Fibroblast of villous mesenchyme (primary cell): ENCODE measurements around the gene RABGAP1. TPM values are rescaled to one million over a fixed set of nuclear protein-coding genes. Genes with fewer than 3 reads are reported as not detected.
A peak's percentile ranks its signal among the peaks of the same experiment; 100 is the strongest.

Source experiments
- DNase-seq: peaks from one replicate; pipeline ENCODE4 v3.0.0-alpha.2; 2010; ENCODE audit warnings: low read depth
- H3K4me3 ChIP-seq: 2 replicates; pipeline ENCODE4 v1.5.1; 2011; ENCODE audit warnings: low read depth, mild to moderate bottlenecking, low read length
- total RNA-seq: library from RNA; depleted of rRNA; stranded (reverse); fragments of >200 nt; gene quantifications from 2 replicates; pipeline ENCODE4 v1.2.3, GENCODE V29; 2012
- TF ChIP-seq, protein P1 (sequence below): IDR thresholded peaks from 2 replicates; pipeline ENCODE4 v1.5.1; 2012; ENCODE audit warnings: low read depth, mild to moderate bottlenecking, low read length; ENCODE audit not compliant: insufficient read depth

RABGAP1 gene
- total RNA-seq, 1 donor: 60.9 TPM

DNA sequence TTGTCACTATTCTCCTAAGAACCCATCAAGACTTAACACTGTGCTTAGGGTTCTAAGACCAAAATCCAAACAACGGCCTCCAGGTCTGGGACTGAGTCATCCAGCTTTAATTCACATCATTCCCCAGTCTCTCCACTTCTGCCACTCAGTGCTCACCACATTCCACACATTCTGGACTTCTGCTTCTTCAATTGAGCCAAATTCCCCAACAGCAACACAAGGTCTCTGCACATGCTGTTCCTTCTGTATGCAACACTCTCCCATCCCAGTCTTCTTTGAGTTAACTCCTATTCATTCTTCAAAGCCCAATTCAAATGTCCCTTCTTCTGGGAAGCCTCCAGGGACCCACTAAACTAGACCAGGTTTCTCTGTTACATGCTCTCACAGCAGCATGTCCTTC is 190.4 kb downstream of the RABGAP1 start:
- no peak overlapping the region for H3K4me3 ChIP-seq
- peak; percentile 26 for DNase-seq
- TF ChIP-seq, protein P1, sequence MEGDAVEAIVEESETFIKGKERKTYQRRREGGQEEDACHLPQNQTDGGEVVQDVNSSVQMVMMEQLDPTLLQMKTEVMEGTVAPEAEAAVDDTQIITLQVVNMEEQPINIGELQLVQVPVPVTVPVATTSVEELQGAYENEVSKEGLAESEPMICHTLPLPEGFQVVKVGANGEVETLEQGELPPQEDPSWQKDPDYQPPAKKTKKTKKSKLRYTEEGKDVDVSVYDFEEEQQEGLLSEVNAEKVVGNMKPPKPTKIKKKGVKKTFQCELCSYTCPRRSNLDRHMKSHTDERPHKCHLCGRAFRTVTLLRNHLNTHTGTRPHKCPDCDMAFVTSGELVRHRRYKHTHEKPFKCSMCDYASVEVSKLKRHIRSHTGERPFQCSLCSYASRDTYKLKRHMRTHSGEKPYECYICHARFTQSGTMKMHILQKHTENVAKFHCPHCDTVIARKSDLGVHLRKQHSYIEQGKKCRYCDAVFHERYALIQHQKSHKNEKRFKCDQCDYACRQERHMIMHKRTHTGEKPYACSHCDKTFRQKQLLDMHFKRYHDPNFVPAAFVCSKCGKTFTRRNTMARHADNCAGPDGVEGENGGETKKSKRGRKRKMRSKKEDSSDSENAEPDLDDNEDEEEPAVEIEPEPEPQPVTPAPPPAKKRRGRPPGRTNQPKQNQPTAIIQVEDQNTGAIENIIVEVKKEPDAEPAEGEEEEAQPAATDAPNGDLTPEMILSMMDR: no peak

DNA sequence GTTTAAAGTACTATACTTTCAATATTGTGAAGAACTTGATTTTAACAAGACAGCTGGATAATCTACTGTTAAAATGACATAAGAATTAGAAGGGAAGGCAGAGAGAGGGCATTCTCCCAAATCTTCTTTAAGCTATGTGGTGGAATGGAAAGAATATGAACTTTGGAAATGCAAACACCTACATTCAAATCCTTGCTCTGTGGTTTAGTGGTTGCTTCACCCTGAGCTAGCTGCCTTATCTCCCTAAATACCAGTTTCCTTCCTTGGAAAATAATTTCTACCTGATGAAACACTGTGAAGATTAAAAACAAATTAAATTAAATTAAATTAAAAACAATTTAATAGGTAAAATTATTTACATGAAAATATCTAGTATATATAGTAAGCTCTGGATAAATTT is 191.2 kb downstream of the RABGAP1 start:
- no peak for DNase-seq
- TF ChIP-seq, protein P1: no peak
- H3K4me3 ChIP-seq: no peak overlapping the region

DNA sequence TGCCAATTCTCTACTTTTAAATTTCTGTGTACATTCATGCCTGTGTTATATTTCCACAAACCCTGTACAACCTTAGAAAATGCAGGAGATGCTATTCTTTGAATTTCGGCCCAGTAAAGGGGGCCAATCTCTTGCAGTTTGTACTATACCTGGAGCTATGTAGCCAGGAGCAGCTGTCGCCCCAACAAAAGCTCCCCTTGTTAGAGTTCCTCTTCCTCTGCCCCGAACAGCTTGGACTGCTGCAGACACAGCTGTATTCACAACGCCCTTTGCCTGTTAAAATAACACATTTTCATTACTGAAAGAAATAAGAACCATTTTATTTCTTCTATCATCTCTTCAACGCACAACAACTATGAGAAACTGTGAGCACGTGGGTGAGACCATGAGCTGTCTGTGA is 191.9 kb downstream of the RABGAP1 start:
- no peak overlapping the region for H3K4me3 ChIP-seq
- no peak for DNase-seq
- TF ChIP-seq, protein P1: no peak

DNA sequence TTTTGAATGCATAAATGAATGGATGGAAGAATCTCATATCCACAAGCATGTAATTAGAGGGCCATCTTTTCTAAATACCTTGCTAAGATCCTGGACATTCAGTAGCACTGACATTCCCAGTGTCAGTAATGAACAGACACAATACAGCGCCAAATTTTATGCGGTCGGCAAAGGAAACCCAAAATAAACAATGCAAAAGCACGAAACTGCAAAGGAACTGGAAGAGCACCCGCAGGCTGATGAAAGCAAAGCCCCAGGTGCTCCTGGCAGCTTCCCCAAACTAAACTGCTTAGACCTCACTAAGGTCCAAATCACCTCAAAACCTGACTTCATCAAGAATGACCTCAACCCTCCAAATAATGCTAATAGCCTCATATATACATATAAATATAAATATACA is 194.6 kb downstream of the RABGAP1 start:
- TF ChIP-seq, protein P1: no peak
- no peak for DNase-seq
- no peak overlapping the region for H3K4me3 ChIP-seq

DNA sequence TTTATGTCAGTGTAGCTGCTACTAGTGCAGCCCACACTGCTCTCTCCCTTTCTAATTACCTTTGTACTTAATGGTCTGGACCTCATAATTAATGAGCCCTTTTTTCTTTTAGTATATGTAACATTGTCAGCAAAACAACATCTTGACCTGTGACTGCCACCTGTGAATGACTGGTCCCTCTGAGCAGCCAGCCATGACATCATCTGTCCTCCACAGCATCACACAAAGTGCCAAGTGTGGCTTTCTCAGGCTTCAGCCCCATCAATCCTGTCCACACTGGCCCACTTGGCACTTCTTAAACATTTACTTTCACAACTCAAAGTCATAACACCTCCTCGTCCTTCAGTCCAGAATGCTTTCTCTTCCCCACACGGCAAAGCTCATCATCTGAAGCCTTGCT is 197.3 kb downstream of the RABGAP1 start:
- DNase-seq: no peak
- TF ChIP-seq, protein P1: no peak

DNA sequence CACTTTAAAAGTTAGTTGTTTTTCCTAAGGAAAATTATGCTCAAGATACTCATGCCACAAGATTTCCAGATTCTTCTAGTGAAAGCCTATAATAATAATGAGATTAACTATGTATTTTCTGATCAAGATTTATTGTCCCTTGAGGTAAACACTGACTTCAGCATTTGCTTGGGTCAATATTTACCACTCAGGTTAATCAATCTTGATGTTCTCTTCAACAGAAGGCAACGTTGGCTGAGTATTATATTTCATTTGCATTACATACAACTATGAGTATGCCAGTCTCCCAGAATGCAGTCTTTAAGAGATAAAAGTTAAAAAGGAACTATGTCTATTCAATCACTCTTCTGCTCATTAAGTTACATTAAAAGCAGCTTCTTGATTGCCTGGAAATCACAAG is 208.2 kb downstream of the RABGAP1 start:
- H3K4me3 ChIP-seq: no peak overlapping the region
- DNase-seq: no peak
- TF ChIP-seq, protein P1: no peak

More for the DNA sequence above, 197.3 kb downstream of the RABGAP1 start:
- H3K4me3 ChIP-seq: no peak overlapping the region
